ENCODE results near the gene CDKAL1.

CDKAL1 gene

GRCh38 chr6:20680697-20681165 lies 146.5 kb downstream of the CDKAL1 start:
- DNase-seq (ENCODE audit: low spot score) = no peak

- no peak for DNase-seq (ENCODE audit: low spot score)
These were observed 147.0 kb downstream of the CDKAL1 start for GRCh38 chr6:20681243-20681684.

- no peak for DNase-seq (ENCODE audit: low spot score)
These were observed 150.2 kb downstream of the CDKAL1 start for GRCh38 chr6:20684474-20684873.

GRCh38 chr6:20686142-20686541 lies 151.9 kb downstream of the CDKAL1 start:
- DNase-seq (ENCODE audit: low spot score) = no peak

- no peak for DNase-seq (ENCODE audit: low spot score)
These were observed 153.2 kb downstream of the CDKAL1 start for GRCh38 chr6:20687494-20687893.

- DNase-seq (ENCODE audit: low spot score) = no peak
These were observed 154.6 kb downstream of the CDKAL1 start for GRCh38 chr6:20688710-20689500.

- no peak for DNase-seq (ENCODE audit: low spot score)
These were observed 156.9 kb downstream of the CDKAL1 start for GRCh38 chr6:20691185-20691584.

- no peak for DNase-seq (ENCODE audit: low spot score)
These were observed 157.8 kb downstream of the CDKAL1 start for GRCh38 chr6:20692023-20692422.

- no peak for DNase-seq (ENCODE audit: low spot score)
These were observed 159.3 kb downstream of the CDKAL1 start for GRCh38 chr6:20693466-20694063.

- no peak for DNase-seq (ENCODE audit: low spot score)
These were observed 162.4 kb downstream of the CDKAL1 start for GRCh38 chr6:20696676-20697075.

- DNase-seq (ENCODE audit: low spot score) = no peak
These were observed 164.4 kb downstream of the CDKAL1 start for GRCh38 chr6:20698675-20699074.

GRCh38 chr6:20699402-20699801 lies 165.1 kb downstream of the CDKAL1 start:
- no peak for DNase-seq (ENCODE audit: low spot score)

GRCh38 chr6:20700375-20700774 lies 166.1 kb downstream of the CDKAL1 start:
- DNase-seq (ENCODE audit: low spot score) = no peak

- no peak for DNase-seq (ENCODE audit: low spot score)
These were observed 168.1 kb downstream of the CDKAL1 start for GRCh38 chr6:20702366-20702765.

GRCh38 chr6:20703049-20703448 lies 168.8 kb downstream of the CDKAL1 start:
- no peak for DNase-seq (ENCODE audit: low spot score)

- DNase-seq (ENCODE audit: low spot score) = no peak
These were observed 170.2 kb downstream of the CDKAL1 start for GRCh38 chr6:20704325-20705025.

- peak; percentile 47 for DNase-seq (ENCODE audit: low spot score)
These were observed 171.5 kb downstream of the CDKAL1 start for GRCh38 chr6:20705741-20706140.

GRCh38 chr6:20706238-20706938 lies 172.1 kb downstream of the CDKAL1 start:
- DNase-seq (ENCODE audit: low spot score) = peak; percentile 28

- no peak for DNase-seq (ENCODE audit: low spot score)
These were observed 172.8 kb downstream of the CDKAL1 start for GRCh38 chr6:20706939-20707485.

- DNase-seq (ENCODE audit: low spot score) = no peak
These were observed 173.6 kb downstream of the CDKAL1 start for GRCh38 chr6:20707870-20708269.

GRCh38 chr6:20708367-20709124 lies 174.3 kb downstream of the CDKAL1 start:
- DNase-seq (ENCODE audit: low spot score) = peak; percentile 37

Data from activated CD4-positive, alpha-beta T cell treated with anti-CD3 and anti-CD28 coated beads, Interleukin-2, Interleukin-4, amounts not matched to agents 100 ng/mL and 50 ng/mL, durations not matched to agents 16 hours and 8 hours (primary cell).